Hepatocyte (in vitro differentiated cells): ENCODE measurements around the gene NANOS2.

Experiments used
- EZH2 ChIP-seq: fragments of 200-600 bp; sonication (generic); IDR thresholded peaks from 2 replicates; pipeline ENCODE4 v1.6.1; 2016; ENCODE audit warnings: antibody characterized with exemption, mild to moderate bottlenecking, borderline replicate concordance
- EZH2phosphoT487 ChIP-seq: fragments of 200-600 bp; sonication (generic); IDR thresholded peaks from one replicate; pipeline ENCODE4 v1.6.1; 2018; ENCODE audit warnings: antibody characterized with exemption, mild to moderate bottlenecking, low read depth, moderate library complexity; ENCODE audit not compliant: unreplicated experiment, severe bottlenecking
- TF ChIP-seq, protein P1 (sequence below): fragments of 200-600 bp; sonication (generic); IDR thresholded peaks from 2 replicates; pipeline ENCODE4 v1.5.1; 2016; ENCODE audit warnings: antibody characterized with exemption, mild to moderate bottlenecking; ENCODE audit not compliant: poor library complexity

DNA sequence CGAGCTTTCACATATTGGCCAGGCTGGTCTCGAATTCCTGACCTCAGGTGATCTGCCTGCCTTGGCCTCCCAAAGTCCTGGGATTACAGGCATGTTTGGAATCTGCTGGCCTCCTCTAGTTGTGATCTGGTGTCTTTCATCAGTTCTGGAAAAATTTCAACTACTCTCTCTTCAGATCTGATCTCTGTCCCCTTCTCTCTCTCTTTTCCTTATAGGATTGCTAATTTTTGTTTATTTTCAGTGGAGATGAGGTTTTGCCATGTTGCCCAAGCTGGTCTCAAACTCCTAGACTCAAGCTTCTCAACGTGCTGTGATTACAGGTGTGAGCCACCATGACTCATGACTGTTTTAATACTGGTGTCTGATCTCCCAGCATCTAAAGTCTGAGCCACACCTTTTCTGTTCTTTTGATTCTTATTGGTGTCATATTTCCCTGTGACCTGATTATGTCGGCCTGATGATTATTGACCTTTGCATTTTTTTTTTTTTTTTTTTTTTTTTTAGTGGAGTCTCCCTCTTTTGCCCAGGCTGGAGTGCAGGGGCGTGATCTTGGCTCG, 10.4 kb upstream of the NANOS2 start:
- TF ChIP-seq, protein P1, sequence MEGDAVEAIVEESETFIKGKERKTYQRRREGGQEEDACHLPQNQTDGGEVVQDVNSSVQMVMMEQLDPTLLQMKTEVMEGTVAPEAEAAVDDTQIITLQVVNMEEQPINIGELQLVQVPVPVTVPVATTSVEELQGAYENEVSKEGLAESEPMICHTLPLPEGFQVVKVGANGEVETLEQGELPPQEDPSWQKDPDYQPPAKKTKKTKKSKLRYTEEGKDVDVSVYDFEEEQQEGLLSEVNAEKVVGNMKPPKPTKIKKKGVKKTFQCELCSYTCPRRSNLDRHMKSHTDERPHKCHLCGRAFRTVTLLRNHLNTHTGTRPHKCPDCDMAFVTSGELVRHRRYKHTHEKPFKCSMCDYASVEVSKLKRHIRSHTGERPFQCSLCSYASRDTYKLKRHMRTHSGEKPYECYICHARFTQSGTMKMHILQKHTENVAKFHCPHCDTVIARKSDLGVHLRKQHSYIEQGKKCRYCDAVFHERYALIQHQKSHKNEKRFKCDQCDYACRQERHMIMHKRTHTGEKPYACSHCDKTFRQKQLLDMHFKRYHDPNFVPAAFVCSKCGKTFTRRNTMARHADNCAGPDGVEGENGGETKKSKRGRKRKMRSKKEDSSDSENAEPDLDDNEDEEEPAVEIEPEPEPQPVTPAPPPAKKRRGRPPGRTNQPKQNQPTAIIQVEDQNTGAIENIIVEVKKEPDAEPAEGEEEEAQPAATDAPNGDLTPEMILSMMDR: no peak
- TF ChIP-seq EZH2 (no peak), EZH2phosphoT487 (no peak)
